Neuronal stem cell (in vitro differentiated cells): ENCODE results near the gene CEND1.

Source experiments
- DNase-seq: peaks from one replicate; pipeline ENCODE4 v3.0.0-alpha.2; 2013; ENCODE audit warnings: low spot score
- H2AFZ ChIP-seq: one replicate; pipeline ENCODE4 v1.6.1; 2013; ENCODE audit warnings: mild to moderate bottlenecking, low read length, inconsistent platforms
- H2AK5ac ChIP-seq: 2 replicates; pipeline ENCODE4 v1.6.1; 2013; ENCODE audit warnings: low read depth, mild to moderate bottlenecking, inconsistent platforms, low read length, moderate library complexity, mixed read lengths
- H2BK120ac ChIP-seq: 2 replicates; pipeline ENCODE4 v1.6.1; 2013; ENCODE audit warnings: low read depth, mild to moderate bottlenecking, inconsistent platforms, low read length, moderate library complexity, mixed read lengths
- H2BK12ac ChIP-seq: one replicate; pipeline ENCODE4 v1.6.1; 2013; ENCODE audit warnings: low read length, inconsistent platforms
- H2BK15ac ChIP-seq: 2 replicates; pipeline ENCODE4 v1.6.1; 2013; ENCODE audit warnings: mild to moderate bottlenecking, low read length, inconsistent platforms, mixed read lengths
- H2BK5ac ChIP-seq: one replicate; pipeline ENCODE4 v1.6.1; 2013; ENCODE audit warnings: inconsistent platforms, mild to moderate bottlenecking, low read length, moderate library complexity
- H3K14ac ChIP-seq: one replicate; pipeline ENCODE4 v1.6.1; 2013; ENCODE audit warnings: low read length, inconsistent platforms
- H3K18ac ChIP-seq: 2 replicates; pipeline ENCODE4 v1.6.1; 2013; ENCODE audit warnings: low read length, inconsistent platforms
- H3K23ac ChIP-seq: 2 replicates; pipeline ENCODE4 v1.6.1; 2013; ENCODE audit warnings: low read depth, mild to moderate bottlenecking, mixed read lengths, low read length, inconsistent platforms; ENCODE audit not compliant: poor library complexity
- H3K27ac ChIP-seq: replicated peaks from 3 replicates; pipeline ENCODE4 v1.5.1; 2013; ENCODE audit warnings: low read length, inconsistent platforms
- H3K27me3 ChIP-seq, 3 experiments: 2 replicates each; pipeline ENCODE4 v1.6.1; 2013; ENCODE audit warnings: low read length in 3 of 3, mild to moderate bottlenecking in 2 of 3, inconsistent platforms in 1 of 3, low read depth in 1 of 3, mixed read lengths in 1 of 3, moderate library complexity in 1 of 3; ENCODE audit not compliant: control insufficient read depth in 3 of 3, insufficient read depth in 3 of 3
- H3K36me3 ChIP-seq, 2 donors: replicated peaks in 1 of 2; 2 replicates each; pipeline ENCODE4 v1.6.1; 2013; ENCODE audit warnings: low read length in 2 of 2; ENCODE audit not compliant: control insufficient read depth in 2 of 2, insufficient read depth in 2 of 2
- H3K4ac ChIP-seq: 2 replicates; pipeline ENCODE4 v1.6.1; 2013; ENCODE audit warnings: inconsistent platforms, mild to moderate bottlenecking, low read length, moderate library complexity
- H3K4me1 ChIP-seq, 2 donors: 1 replicate in 1 of 2; 2 replicates in 1 of 2; pipeline ENCODE4 v1.6.1; 2013; ENCODE audit warnings: low read length in 2 of 2, low read depth in 1 of 2; ENCODE audit not compliant: control insufficient read depth in 2 of 2, insufficient read depth in 1 of 2
- H3K4me2 ChIP-seq: one replicate; pipeline ENCODE4 v1.6.1; 2013; ENCODE audit warnings: mild to moderate bottlenecking, low read length, inconsistent platforms; ENCODE audit not compliant: insufficient read depth, poor library complexity, severe bottlenecking
- H3K4me3 ChIP-seq, 2 donors: 2 replicates each; pipeline ENCODE4 v1.5.1; 2013; ENCODE audit warnings: low read length in 2 of 2, mild to moderate bottlenecking in 2 of 2, inconsistent platforms in 1 of 2, moderate library complexity in 1 of 2
- H3K79me1 ChIP-seq: one replicate; pipeline ENCODE4 v1.6.1; 2013; ENCODE audit warnings: low read depth, mild to moderate bottlenecking, inconsistent platforms, low read length, moderate library complexity
- H3K9ac ChIP-seq: one replicate; pipeline ENCODE4 v1.6.1; 2013; ENCODE audit warnings: mild to moderate bottlenecking, low read depth, low read length, inconsistent platforms; ENCODE audit not compliant: poor library complexity
- H3K9me3 ChIP-seq, 2 donors: replicated peaks in 1 of 2; 2 replicates each; pipeline versions ENCODE3 to v1.6.1; 2013; ENCODE audit warnings: low read length in 2 of 2, mild to moderate bottlenecking in 2 of 2, inconsistent platforms in 1 of 2, low read depth in 1 of 2, mixed read lengths in 1 of 2, moderate library complexity in 1 of 2; ENCODE audit not compliant: control insufficient read depth in 2 of 2, insufficient read depth in 1 of 2
- H4K8ac ChIP-seq: one replicate; pipeline ENCODE4 v1.6.1; 2013; ENCODE audit warnings: low read depth, mild to moderate bottlenecking, inconsistent platforms, low read length, moderate library complexity
- H4K91ac ChIP-seq: one replicate; pipeline ENCODE4 v1.6.1; 2013; ENCODE audit warnings: low read length, low read depth, mild to moderate bottlenecking, inconsistent platforms; ENCODE audit not compliant: poor library complexity
- WGBS, 2 donors: extraction: QIAGEN DNeasy Blood & Tissue Kit; methylation state at CpG; one replicate each; pipeline ENCODE4 v1.1.7; 2013; ENCODE audit warnings: missing lambda C conversion rate in 2 of 2, mixed read lengths in 1 of 2; ENCODE audit not compliant: insufficient read length in 2 of 2, insufficient replicate concordance in 1 of 2; ENCODE audit errors: extremely low coverage in 2 of 2; 5-methylcytosine and 5-hydroxymethylcytosine counted together

CEND1 gene

DNA sequence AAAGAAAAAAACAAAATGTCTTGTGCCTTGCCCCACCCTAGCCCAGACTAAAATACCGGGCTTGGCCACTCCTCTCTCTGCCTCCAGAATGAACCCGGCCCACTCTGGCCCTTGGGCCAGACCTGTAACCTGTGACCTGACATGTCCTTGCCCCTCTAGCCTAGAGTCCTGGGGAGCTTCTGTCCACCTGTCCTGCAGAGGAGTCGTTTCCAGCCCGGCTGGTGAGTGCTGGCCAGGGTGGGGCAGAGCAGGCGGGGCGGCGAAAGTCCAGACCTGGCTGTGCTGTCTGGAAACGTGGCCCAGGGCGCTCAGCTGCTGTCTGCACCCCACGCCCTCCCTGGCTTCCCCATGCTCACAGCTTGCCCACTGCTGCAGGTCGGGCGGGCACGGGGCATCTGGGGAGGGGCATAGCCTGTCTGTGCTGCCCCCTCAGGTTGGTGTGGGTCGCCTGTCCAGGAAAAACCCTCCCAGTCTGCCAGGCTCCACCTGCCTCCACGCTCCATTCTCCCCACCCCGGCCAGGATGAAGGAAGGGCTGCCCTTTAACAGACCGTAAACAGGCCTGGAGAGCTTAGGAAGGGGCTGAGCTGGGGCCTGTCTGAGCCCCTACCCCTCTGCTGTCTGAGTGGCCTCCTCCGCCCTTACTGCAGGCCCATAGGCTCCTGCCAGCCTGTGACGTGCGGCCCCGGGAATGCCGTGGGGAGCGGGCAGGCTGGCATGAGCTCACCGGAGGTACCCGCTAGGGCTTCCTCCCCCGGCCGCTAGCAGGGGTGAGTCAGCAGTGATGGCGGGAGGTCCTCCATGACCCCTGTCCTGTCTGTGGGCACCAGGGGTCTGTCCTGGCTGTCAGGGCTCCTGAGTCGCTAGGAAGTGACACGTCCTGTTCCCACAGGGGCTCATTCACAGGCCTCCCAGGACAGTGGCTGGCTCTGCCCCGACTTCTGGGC is 44.8 kb upstream of the CEND1 start:
- H2BK15ac ChIP-seq, result peak overlapping the region; percentile 75
- H3K18ac ChIP-seq, result peak overlapping the region; percentile 76

DNA sequence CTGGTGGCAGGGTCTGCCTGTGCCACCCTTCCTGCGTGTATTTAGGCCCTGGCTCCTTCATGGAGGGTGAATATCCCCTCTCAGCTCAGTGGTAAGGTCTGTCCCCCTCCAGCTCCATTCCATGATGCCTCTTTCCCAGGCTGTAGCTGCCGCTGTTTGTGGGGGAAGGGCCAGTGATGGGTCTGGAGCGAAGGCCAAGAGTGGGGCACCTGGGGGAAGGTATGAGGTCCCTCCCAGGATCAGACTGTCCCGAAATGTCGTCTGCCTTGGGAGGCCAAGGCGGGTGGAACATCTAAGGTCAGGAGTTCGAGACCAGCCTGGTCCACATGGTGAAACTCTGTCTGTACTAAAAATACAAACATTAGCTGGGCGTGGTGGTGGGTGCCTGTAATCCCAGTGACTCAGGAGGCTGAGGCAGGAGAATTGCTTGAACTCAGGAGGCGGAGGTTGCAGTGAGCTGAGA is 44.0 kb upstream of the CEND1 start:
- peak overlapping the region; percentile 0 for H2AK5ac ChIP-seq
- no peak overlapping the region for H2BK15ac ChIP-seq
- no peak overlapping the region for H3K27ac ChIP-seq
- no CpG with 5 or more reads among the region's 9 CpGs for WGBS, 2 donors
- peak overlapping the region; percentile 77 for H3K4me2 ChIP-seq
- H3K9ac ChIP-seq, result peak overlapping the region; percentile 80
- no peak for DNase-seq
- H2BK5ac ChIP-seq, result no peak overlapping the region
- no peak overlapping the region for H4K8ac ChIP-seq
- H3K23ac ChIP-seq, result no peak overlapping the region
- peaks cover 26% of the 10 kb centered on the region for H3K79me1 ChIP-seq
- H3K4me1 ChIP-seq, result peaks cover 38 to 42% of the 10 kb centered on the region in 2 donors
- peak overlapping the region; percentile 62 to 89 for H3K4me3 ChIP-seq
- H2BK120ac ChIP-seq, result no peak overlapping the region
- peaks cover 9 to 31% (median 18%) of the 10 kb centered on the region in 3 experiments for H3K27me3 ChIP-seq
- no peak overlapping the region for H2BK12ac ChIP-seq
- peaks cover 0 to 3% of the 10 kb centered on the region in 2 donors for H3K9me3 ChIP-seq
- peak overlapping the region; percentile 89 for H2AFZ ChIP-seq
- no peak overlapping the region for H3K4ac ChIP-seq
- H3K18ac ChIP-seq, result peak overlapping the region; percentile 97
- peaks cover 26 to 36% of the 10 kb centered on the region in 2 donors for H3K36me3 ChIP-seq
- no peak overlapping the region for H4K91ac ChIP-seq
- H3K14ac ChIP-seq, result no peak overlapping the region

More for the DNA sequence above, 44.8 kb upstream of the CEND1 start:
- peak overlapping the region; percentile 85 for H3K23ac ChIP-seq
- no peak overlapping the region for H3K4me3 ChIP-seq
- H3K36me3 ChIP-seq, result peaks cover 33 to 43% of the 10 kb centered on the region in 2 donors
- WGBS, 2 donors, result no CpG with 5 or more reads among the region's 31 CpGs
- peak overlapping the region; percentile 25 for H3K4me2 ChIP-seq
- H3K14ac ChIP-seq, result no peak overlapping the region
- H3K27ac ChIP-seq, result no peak overlapping the region
- no peak overlapping the region for H2BK120ac ChIP-seq
- no peak overlapping the region for H2BK5ac ChIP-seq
- H2AK5ac ChIP-seq, result peak overlapping the region; percentile 81
- peak overlapping the region; percentile 43 for H4K8ac ChIP-seq
- no peak overlapping the region for H4K91ac ChIP-seq
- H3K9ac ChIP-seq, result peak overlapping the region; percentile 60
- DNase-seq, result no peak
- peaks cover 30 to 35% of the 10 kb centered on the region in 2 donors for H3K4me1 ChIP-seq
- peaks cover 26% of the 10 kb centered on the region for H3K79me1 ChIP-seq
- H3K9me3 ChIP-seq, result peaks cover 0 to 3% of the 10 kb centered on the region in 2 donors
- H2BK12ac ChIP-seq, result no peak overlapping the region
- peaks cover 9 to 23% (median 18%) of the 10 kb centered on the region in 3 experiments for H3K27me3 ChIP-seq
- H3K4ac ChIP-seq, result no peak overlapping the region
- H2AFZ ChIP-seq, result no peak overlapping the region

DNA sequence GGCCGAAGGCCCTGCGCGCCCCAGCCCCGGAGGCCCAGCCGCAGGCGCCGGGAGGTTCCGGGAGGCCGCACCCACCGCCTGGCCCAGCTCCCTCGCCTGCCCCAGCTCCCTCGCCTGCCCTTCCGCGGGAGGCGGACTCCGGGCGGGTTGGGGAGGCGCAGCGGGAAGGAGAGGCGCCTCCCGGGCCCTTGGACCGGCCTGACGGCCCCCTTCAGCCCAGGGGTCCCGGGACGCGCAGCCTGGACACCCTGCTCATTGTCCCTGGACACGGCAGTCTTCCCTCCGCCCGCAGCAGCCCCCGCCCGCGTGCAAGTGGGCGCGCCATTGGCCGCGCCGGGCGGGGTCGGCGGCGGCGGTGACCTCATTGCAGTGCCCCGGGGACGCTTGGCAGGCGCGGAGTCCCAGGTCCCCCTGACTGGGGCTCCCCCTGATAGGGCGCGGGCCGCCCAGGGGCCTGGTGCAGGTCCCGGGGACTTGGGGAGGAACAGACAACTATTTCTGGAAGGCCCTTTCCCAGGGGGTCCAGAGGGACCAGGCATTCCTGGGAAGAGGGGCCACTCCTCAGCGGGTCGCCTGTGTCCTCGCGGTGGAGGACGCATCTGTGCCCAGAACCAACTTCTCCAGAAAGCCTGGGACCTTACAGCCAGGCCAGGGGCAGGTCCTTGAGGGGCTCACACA is 43.4 kb upstream of the CEND1 start:
- Histone ChIP-seq H3K79me1 (peaks cover 22% of the 10 kb centered on the region), H3K4me3 (peak overlapping the region; percentile 62 to 89), H3K4me1 (peaks cover 44 to 47% of the 10 kb centered on the region in 2 donors), H3K14ac (peak overlapping the region; percentile 56), H2BK12ac (no peak overlapping the region), H2AK5ac (peak overlapping the region; percentile 0), H3K27me3 (peaks cover 9 to 37% (median 18%) of the 10 kb centered on the region in 3 experiments), H3K4me2 (peak overlapping the region; percentile 77), H2BK120ac (no peak overlapping the region), H4K91ac (no peak overlapping the region), H3K9me3 (peaks cover 0 to 3% of the 10 kb centered on the region in 2 donors), H4K8ac (no peak overlapping the region), H2AFZ (peak overlapping the region; percentile 89), H3K27ac (no peak overlapping the region), H3K9ac (peak overlapping the region; percentile 80), H3K23ac (peak overlapping the region; percentile 39), H3K18ac (peak overlapping the region; percentile 97), H3K36me3 (peaks cover 19 to 30% of the 10 kb centered on the region in 2 donors), H2BK5ac (no peak overlapping the region), H3K4ac (peak overlapping the region; percentile 12), H2BK15ac (peak overlapping the region; percentile 75)
- no CpG with 5 or more reads among the region's 55 CpGs for WGBS, 2 donors
- DNase-seq, result no peak
